HEK293T (cell line): ENCODE measurements around the gene ITGA8.

Source experiments
- CTCF ChIA-PET: fragments of 350-600 bp; formaldehyde crosslinking; extraction: SDS; loops from one replicate; lab custom pipeline; 2021; ENCODE audit warnings: antibody characterized with exemption, inconsistent platforms; lab: Yijun Ruan, JAX
- POLR2A ChIA-PET: fragments of 350-600 bp; formaldehyde crosslinking; extraction: SDS; loops from one replicate; lab custom pipeline; 2020; ENCODE audit warnings: antibody characterized with exemption, inconsistent platforms; lab: Yijun Ruan, JAX
- DNase-seq: peaks from one replicate; pipeline ENCODE4 v3.0.0; 2012; ENCODE audit warnings: mixed read lengths; ENCODE audit errors: extremely low spot score
- ARNT ChIP-seq: fragments of 450-650 bp; IDR thresholded peaks from 2 replicates; pipeline ENCODE4 v1.6.1; 2017; ENCODE audit warnings: mild to moderate bottlenecking
- BHLHE40 ChIP-seq: fragments of 450-650 bp; IDR thresholded peaks from 2 replicates; pipeline ENCODE4 v1.6.1; 2016; ENCODE audit warnings: mild to moderate bottlenecking, moderate library complexity, borderline replicate concordance
- CTBP1 ChIP-seq: fragments of 450-650 bp; IDR thresholded peaks from 2 replicates; pipeline ENCODE4 v1.6.1; 2016; ENCODE audit warnings: borderline replicate concordance
- ELF4 ChIP-seq: fragments of 450-650 bp; IDR thresholded peaks from 2 replicates; pipeline ENCODE4 v1.6.1; 2017; ENCODE audit warnings: antibody characterized with exemption
- FOXA1 ChIP-seq: fragments of 450-650 bp; IDR thresholded peaks from 2 replicates; pipeline ENCODE4 v1.6.1; 2016; ENCODE audit warnings: mild to moderate bottlenecking
- FOXK2 ChIP-seq: fragments of 450-650 bp; IDR thresholded peaks from 2 replicates; pipeline ENCODE4 v1.6.1; 2016; ENCODE audit warnings: mild to moderate bottlenecking
- FOXM1 ChIP-seq: fragments of 450-650 bp; IDR thresholded peaks from 2 replicates; pipeline ENCODE4 v1.6.1; 2017; ENCODE audit warnings: mild to moderate bottlenecking, borderline replicate concordance
- HDGF ChIP-seq: fragments of 450-650 bp; IDR thresholded peaks from 2 replicates; pipeline ENCODE4 v1.6.1; 2017; ENCODE audit warnings: antibody characterized with exemption, borderline replicate concordance
- L3MBTL2 ChIP-seq: fragments of 450-650 bp; conservative IDR thresholded peaks from 2 replicates; pipeline ENCODE4 v1.6.1; 2016; ENCODE audit warnings: mild to moderate bottlenecking
- LEF1 ChIP-seq: fragments of 450-650 bp; IDR thresholded peaks from 2 replicates; pipeline ENCODE4 v1.6.1; 2017; ENCODE audit warnings: mild to moderate bottlenecking, borderline replicate concordance
- NFRKB ChIP-seq: fragments of 450-650 bp; IDR thresholded peaks from 2 replicates; pipeline ENCODE4 v1.6.1; 2016; ENCODE audit warnings: mild to moderate bottlenecking, moderate library complexity
- PKNOX1 ChIP-seq: fragments of 450-650 bp; IDR thresholded peaks from 2 replicates; pipeline ENCODE4 v1.6.1; 2016
- SP1 ChIP-seq: fragments of 450-650 bp; IDR thresholded peaks from 2 replicates; pipeline ENCODE4 v1.6.1; 2017
- SUZ12 ChIP-seq: fragments of 450-650 bp; IDR thresholded peaks from 2 replicates; pipeline ENCODE4 v1.6.1; 2016; ENCODE audit warnings: mild to moderate bottlenecking
- TARDBP ChIP-seq: fragments of 450-650 bp; IDR thresholded peaks from 2 replicates; pipeline ENCODE4 v1.6.1; 2016
- ZNF384 ChIP-seq: fragments of 450-650 bp; IDR thresholded peaks from 2 replicates; pipeline ENCODE4 v1.6.1; 2016

The ITGA8 gene

GRCh38 chr10:15491856-15492642 lies 227.7 kb downstream of the ITGA8 start:
- CTCF ChIA-PET: no interaction called here
- no peak for DNase-seq
- no peak for TF ChIP-seq TARDBP
- no peak for TF ChIP-seq PKNOX1
- TF ChIP-seq NFRKB: no peak
- no peak for TF ChIP-seq L3MBTL2
- TF ChIP-seq SUZ12: no peak
- no peak for TF ChIP-seq HDGF
- POLR2A ChIA-PET: no interaction called here

GRCh38 chr10:15489431-15489830 lies 230.3 kb downstream of the ITGA8 start:
- POLR2A ChIA-PET: no interaction called here
- DNase-seq: no peak
- TF ChIP-seq PKNOX1: no peak
- CTCF ChIA-PET: no interaction called here

- TF ChIP-seq FOXK2 (no peak), BHLHE40 (no peak), HDGF (no peak), L3MBTL2 (no peak), NFRKB (no peak), PKNOX1 (no peak), FOXA1 (no peak)
- POLR2A ChIA-PET: no interaction called here
- CTCF ChIA-PET: interaction anchor here (0.8 kb wide), 1 partner anchor 219 kb away, joined by 4 read pairs; no protein-coding TSS in a partner anchor
- DNase-seq: no peak
These were observed 232.3 kb downstream of the ITGA8 start for GRCh38 chr10:15487376-15487775.

GRCh38 chr10:15486404-15486803 lies 233.3 kb downstream of the ITGA8 start:
- ChIA-PET POLR2A (interaction anchor here (1.0 kb wide), 1 partner anchor 21 kb away, joined by 3 read pairs; no protein-coding TSS in a partner anchor), CTCF (no interaction called here)
- TF ChIP-seq CTBP1 (peak; percentile 94), FOXA1 (no peak), ELF4 (no peak), PKNOX1 (peak; percentile 85), ARNT (peak; percentile 49; the same call in 1 of the 2 replicates)
- DNase-seq: peak; percentile 43

- DNase-seq: no peak
- CTCF ChIA-PET: no interaction called here
- POLR2A ChIA-PET: interaction anchor here (1.0 kb wide), 1 partner anchor 22 kb away, joined by 3 read pairs; no protein-coding TSS in a partner anchor
- TF ChIP-seq NFRKB (no peak), ARNT (no peak), SP1 (no peak), LEF1 (no peak)
These were observed 233.9 kb downstream of the ITGA8 start for GRCh38 chr10:15485684-15486316.

- TF ChIP-seq NFRKB (no peak), PKNOX1 (no peak), CTBP1 (no peak), ZNF384 (no peak), ARNT (no peak), L3MBTL2 (no peak), FOXK2 (no peak), ELF4 (no peak), BHLHE40 (no peak), TARDBP (no peak), FOXM1 (no peak), LEF1 (no peak), SP1 (no peak), HDGF (no peak), SUZ12 (no peak), FOXA1 (no peak)
- DNase-seq: no peak
- ChIA-PET CTCF (interaction anchor here (0.7 kb wide), 1 partner anchor 327 kb away, joined by 3 read pairs; no protein-coding TSS in a partner anchor), POLR2A (no interaction called here)
These were observed 234.7 kb downstream of the ITGA8 start for GRCh38 chr10:15485027-15485426.
